HG03108 (cell line): ENCODE results near the gene RNF208.
"Not testable (repeated sequence)": the region's sequence is repeated elsewhere in the genome, so short reads cannot be mapped to it uniquely, and the experiment has no call there.

ENCODE experiments used
- ATAC-seq: cut with Tn5 transposase; IDR thresholded peaks from one replicate; pipeline ENCODE4 v1.9.1; 2021; ENCODE audit warnings: moderate library complexity; ENCODE audit not compliant: unreplicated experiment

The RNF208 gene

DNA sequence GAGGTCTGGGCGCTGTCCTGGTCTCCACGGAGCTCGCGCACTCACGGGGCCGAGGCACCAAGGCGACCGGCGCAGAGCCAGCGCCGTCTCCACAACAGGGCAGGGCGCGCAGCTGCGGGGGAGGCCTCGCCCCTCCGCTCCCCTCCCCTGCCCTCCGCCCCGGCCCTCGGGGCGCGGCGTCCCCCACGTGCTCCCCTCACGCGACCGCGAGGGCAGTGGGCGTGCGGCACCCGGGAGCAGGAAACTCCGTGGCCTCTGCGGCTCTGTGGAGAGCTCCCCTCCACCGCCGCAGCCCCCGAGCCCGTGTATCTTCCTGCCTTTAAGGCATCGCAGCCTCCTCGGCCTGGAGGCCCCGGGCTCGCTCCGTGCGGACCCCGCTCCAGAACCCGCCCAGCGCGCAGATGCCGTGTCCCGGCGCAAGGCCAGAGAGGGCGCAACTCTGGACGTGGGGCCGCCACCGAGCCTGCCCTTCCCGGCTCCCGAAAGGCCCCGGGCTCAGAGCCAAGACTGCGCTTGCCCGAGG lies 18.3 kb upstream of the RNF208 start:
- ATAC-seq, result peak; percentile 10

DNA sequence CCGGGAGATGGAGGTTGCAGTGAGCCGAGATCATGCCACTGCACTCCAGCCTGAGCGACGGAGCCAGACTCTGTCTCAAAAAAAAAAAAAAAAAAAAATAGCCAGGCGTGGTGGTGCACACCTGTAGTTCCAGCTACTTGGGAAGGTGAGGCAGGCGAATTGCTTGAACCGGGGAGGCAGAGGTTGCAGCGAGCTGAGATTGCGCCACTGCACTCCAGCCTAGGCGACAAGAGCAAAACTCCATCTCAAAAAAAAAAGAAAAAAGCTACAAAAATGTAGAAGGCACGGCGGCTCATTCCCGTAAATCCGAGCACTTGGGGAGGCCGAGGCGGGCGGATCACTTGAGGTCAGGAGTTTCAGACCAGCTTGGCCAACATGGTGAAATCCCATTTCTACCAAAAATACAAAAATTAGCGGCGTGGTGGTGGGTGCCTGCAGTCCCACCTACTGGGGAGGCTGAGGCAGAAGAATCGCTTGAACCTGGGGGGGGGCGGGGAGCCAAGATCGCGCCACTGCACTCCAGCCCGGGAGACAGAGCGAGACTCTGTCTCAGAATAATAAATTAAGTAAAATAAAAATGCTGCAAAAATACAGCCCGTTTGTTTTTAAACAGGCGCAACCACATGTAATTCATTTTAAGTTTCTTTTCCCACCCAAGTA lies 17.6 kb upstream of the RNF208 start:
- not testable (repeated sequence) for ATAC-seq

DNA sequence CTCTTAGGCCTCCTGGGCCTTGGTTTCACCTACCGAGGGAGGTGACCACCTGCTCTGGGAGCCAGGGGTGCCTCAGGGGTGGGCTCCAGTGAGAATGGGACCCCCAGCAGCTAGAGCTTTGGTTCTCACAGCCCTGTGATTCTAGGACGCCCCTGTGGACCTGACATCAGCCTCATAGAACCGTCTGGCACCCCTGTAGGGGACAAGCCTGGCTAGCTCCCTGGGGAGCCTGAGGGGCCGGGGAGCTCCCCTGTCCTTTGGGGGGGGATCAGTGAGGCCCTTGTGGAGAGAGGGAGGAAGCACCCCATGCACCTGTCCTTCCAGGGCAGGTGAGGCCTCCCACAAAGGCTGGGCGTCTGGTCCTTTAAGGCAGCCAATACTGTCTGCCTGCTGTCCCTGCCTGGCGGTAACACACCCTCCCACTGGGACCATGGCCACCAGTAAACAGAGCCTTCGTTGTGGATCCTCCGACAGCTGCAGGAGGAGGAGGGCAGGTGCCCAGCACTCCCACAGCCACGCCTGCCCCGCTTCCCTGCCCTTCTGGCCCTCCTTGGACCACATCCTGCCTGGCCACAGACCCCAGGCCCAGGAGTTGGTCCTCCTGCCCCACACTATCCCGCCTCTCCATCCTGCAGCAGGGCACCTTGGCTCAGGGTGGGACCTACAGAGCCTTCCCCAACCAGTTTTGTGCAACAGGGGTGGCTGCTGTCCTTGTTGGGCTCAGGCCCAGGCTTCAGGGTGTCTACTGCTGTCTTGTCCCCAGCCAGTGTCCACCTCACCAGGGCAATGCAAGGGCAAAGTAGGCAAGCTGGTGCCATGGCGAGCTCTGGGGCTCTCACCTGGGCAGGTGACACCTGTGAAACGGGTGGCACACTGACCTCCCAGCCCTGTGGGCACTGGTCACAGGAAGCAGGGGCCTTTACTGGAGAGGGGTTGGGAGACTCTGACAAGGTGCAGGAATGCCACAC lies 16.0 kb upstream of the RNF208 start:
- no peak for ATAC-seq

DNA sequence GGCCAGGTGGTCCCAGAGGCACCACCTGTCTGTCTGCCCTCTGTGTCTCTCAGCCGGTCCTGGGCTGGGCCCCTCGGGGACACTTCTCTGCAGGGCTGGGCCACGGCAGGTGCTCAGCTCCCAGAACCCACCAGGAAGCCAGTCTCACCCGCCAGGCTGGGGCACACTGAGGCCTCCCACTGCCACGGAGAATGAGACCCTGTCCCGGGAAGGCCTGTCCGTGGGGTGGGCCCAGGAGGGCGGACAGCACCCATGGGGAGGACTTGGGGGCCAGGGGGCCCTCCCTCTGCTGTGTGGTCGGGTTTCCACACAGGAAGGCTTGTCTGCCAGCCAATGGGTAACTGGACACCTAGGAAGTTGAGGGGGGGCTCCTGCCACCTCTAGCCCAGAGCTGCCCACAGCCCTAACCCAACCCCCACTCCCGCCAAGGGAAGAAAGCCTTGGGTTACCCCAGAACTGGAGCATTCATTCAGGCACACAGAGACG lies 14.9 kb upstream of the RNF208 start:
- no peak for ATAC-seq

DNA sequence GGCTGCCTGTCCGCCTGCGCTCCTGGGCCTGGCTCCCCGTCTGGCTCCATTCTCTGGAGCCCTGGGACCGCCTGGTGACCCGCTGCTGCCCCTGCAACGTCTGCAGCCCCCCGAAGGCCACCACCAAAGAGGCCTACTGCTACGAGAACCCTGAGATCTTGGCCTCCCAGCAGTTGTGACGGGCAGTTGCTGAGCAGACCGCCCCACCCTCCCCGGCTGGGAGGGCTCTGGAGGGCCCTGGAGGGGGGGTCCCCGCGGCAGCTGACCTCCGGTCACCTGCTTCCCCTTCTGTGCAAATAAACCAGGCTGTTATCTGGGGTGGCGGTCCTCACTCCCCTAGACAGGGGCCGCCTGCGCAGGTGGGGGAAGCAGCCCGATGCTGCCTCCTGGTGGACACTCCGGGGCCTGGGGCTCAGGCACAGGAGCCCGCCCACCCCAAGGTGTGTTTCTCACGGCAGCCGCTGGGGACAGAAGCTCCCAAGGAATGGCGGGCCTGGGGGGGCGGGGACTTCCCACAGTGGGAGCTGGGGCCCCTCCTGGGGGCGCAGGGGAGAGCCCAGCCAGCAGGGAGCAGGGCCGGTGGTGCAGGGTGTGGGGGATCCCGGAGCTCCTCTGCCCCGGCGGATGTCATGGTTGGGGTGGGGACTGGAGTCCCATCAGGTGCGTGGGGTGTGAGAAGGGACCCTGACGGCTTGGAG lies 14.3 kb upstream of the RNF208 start:
- no peak for ATAC-seq

GRCh38 chr9:137235424-137236237 lies 13.6 kb upstream of the RNF208 start:
- no peak for ATAC-seq

DNA sequence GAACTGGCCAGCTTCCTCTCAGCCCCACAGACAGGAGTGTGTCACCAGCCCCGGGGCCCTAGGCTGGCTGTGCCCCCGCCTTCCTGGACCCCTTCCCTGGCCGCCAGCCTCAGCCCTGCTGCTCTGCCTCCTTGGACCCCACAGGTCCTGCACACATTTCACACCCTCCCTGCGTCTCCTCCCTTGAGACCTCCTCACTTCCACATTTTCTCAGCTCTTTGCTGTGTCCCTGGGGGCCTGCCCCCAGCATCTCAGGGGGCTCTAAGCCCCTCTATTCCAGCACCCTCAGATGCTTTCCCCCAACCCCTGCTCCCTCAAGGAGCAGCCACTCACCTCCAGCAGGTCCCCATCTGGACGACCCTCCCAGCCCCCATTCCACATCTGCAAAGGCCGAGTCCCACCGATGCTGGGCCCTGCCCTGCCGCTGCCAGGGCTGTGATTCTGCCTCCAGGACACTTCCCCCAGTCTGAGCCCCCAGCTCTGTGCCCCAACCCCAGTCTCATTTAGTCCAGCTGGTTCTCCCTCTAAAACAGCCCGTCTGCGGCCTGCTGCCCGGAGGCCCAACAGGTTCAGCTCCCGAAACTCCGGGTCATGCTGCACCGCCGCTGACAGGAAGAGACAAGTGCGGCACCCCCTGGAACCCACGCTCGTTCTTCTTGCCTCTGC lies 12.9 kb upstream of the RNF208 start:
- ATAC-seq, result no peak

GRCh38 chr9:137234055-137234697 lies 12.1 kb upstream of the RNF208 start:
- no peak for ATAC-seq

DNA sequence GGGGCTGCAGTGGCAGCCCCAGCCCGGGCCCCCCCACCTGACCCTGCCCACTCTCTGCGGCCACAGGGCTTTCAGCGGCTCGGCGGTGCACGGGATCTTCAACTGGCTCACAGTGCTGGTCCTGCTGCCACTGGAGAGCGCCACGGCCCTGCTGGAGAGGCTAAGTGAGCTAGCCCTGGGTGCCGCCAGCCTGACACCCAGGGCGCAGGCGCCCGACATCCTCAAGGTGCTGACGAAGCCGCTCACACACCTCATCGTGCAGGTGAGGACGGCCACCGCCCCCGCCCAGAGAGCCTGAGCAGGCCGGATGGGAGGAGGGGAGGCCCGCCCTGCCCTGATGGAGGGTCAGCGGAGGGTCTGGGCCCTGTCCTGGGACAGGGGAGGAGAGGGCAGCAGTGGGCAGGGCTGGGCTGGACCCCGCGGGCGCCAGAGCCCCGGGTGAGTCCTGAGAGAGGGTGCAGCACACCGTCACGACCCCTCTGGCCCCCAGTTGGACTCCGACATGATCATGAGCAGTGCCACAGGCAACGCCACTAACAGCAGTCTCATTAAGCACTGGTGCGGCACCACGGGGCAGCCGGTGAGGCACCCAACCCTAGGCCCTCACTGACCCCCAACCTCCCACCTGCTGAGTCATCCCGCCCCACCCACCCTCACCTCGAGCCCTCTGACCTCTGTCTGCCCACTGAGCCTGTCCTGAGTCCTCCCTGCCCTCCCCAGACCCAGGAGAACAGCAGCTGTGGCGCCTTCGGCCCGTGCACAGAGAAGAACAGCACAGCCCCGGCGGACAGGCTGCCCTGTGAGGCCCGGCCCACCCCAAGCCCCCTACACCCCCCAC lies 11.3 kb upstream of the RNF208 start:
- ATAC-seq, result no peak

GRCh38 chr9:137232510-137232909 lies 10.5 kb upstream of the RNF208 start:
- ATAC-seq, result no peak

- ATAC-seq, result no peak
These were observed 10.1 kb upstream of the RNF208 start for GRCh38 chr9:137232101-137232500.

- no peak for ATAC-seq
These were observed 9.5 kb upstream of the RNF208 start for GRCh38 chr9:137231372-137232039.

- no peak for ATAC-seq
These were observed 8.8 kb upstream of the RNF208 start, which contains the start of gene SLC34A3 for GRCh38 chr9:137230705-137231371. Gene SLC34A3, plus strand, starts transcription at chr9:137230901. Its CDS starts 802 bp downstream, at chr9:137231703.

- no peak for ATAC-seq
These were observed 8.1 kb upstream of the RNF208 start for GRCh38 chr9:137229903-137230704.

DNA sequence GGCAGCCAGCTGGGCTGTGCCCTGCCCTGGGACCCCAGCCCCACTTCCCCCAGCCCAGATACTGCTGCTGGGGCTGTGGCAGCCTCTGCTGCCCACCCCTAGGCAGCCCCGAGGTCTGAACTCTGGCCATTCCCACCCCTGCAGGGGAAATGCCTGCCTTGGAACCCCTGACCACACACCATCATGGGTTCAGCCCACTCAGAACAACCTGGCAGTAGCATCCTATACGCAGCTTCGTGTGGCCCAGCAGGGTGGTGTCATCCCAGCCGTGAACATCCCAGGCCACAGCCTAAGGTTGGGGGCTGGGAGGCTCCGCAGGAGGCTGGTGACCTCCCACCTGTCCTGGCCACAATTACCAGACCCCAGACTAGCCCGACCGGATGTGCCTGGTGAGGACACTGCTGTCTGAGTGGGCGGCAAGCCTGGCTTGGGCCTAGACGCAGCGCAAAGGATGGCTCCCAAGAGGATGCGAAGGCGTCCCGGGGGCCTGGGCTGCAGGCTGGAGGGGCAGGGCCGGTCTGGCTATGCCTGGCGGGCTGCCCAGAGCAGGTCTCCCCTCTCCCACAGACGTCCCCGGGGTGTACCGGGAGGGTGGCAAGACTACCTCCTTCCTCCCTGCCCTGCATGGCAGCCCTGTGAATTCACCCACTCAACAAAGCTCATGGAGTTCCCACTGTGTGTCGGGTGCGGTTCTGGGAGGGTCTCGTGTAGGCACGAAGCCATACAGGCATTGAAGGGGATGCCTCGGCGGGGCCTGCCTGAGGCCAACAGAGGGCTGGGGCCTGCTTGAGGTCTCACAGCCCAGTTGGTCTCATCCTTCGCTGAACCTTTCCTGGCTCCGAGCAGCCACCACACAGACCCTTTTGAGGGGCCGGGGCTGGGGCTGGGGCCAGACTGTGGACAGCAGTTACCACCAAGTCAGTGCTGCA lies 7.2 kb upstream of the RNF208 start:
- no peak for ATAC-seq
